GM12891 (cell line): ENCODE data around the gene TP73.

Source experiments
- DNase-seq: peaks from one replicate; pipeline ENCODE4 v3.0.0; 2011; ENCODE audit warnings: low spot score; ENCODE audit not compliant: insufficient read length
- FAIRE-seq: peaks from 2 replicates; lab custom pipeline; 2011; peaks lifted over from hg19 to GRCh38; lab: Jason Lieb, UNC
- PAX5 ChIP-seq: IDR thresholded peaks from 2 replicates; pipeline ENCODE4 v1.6.1; 2011; ENCODE audit warnings: low read length, moderate library complexity, mild to moderate bottlenecking; ENCODE audit not compliant: insufficient read depth, severe bottlenecking
- POLR2A ChIP-seq: IDR thresholded peaks from 2 replicates; pipeline ENCODE4 v1.6.1; 2011; ENCODE audit warnings: low read depth, low read length, control low read depth
- POLR2AphosphoS5 ChIP-seq: IDR thresholded peaks from 2 replicates; pipeline ENCODE4 v1.6.1; 2011; ENCODE audit warnings: low read depth, low read length, control low read depth
- POU2F2 ChIP-seq: IDR thresholded peaks from 2 replicates; pipeline ENCODE4 v1.6.1; 2011; ENCODE audit warnings: low read depth, mild to moderate bottlenecking, control low read depth, low read length, moderate library complexity
- SPI1 ChIP-seq: IDR thresholded peaks from 2 replicates; pipeline ENCODE4 v1.6.1; 2011; ENCODE audit warnings: low read depth, low read length, control low read depth
- TAF1 ChIP-seq: IDR thresholded peaks from 2 replicates; pipeline ENCODE4 v1.6.1; 2011; ENCODE audit warnings: low read depth, low read length, control low read depth

TP73 gene

GRCh38 chr1:3731583-3732433, 79.5 kb downstream of the TP73 start:
- no peak for DNase-seq
- no peak for TF ChIP-seq POU2F2
- TF ChIP-seq PAX5: no peak
- no peak for TF ChIP-seq SPI1
- no peak for TF ChIP-seq TAF1
- TF ChIP-seq POLR2A: no peak
- TF ChIP-seq POLR2AphosphoS5: no peak
- FAIRE-seq: no peak

DNA sequence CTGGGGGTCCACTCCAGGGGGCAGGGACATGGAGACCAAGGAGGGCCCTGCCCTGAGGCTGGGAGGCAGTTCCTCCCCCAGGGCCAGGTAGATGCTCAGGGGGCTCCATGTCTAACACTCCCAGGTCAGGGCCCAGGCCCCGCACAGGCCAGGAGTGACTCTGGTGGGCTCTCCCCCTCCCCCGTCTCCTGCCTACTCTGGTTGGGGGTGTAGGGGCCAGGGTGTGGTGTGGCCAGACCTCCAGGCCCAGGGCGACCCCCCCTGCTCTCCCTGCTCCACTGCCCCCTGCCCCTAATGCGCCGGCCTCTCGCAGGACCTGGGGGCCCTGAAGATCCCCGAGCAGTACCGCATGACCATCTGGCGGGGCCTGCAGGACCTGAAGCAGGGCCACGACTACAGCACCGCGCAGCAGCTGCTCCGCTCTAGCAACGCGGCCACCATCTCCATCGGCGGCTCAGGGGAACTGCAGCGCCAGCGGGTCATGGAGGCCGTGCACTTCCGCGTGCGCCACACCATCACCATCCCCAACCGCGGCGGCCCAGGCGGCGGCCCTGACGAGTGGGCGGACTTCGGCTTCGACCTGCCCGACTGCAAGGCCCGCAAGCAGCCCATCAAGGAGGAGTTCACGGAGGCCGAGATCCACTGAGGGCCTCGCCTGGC, 80.2 kb downstream of the TP73 start:
- DNase-seq (no peak), FAIRE-seq (no peak)
- TF ChIP-seq POLR2A (no peak), SPI1 (no peak)

- TF ChIP-seq POLR2AphosphoS5: no peak
- no peak for TF ChIP-seq POU2F2
- TF ChIP-seq TAF1: no peak
- TF ChIP-seq SPI1: no peak
- no peak for TF ChIP-seq POLR2A
- no peak for TF ChIP-seq PAX5
- DNase-seq (no peak), FAIRE-seq (no peak)
Measured at GRCh38 chr1:3733094-3733882, 81.0 kb downstream of the TP73 start.

- DNase-seq (no peak), FAIRE-seq (no peak)
- TF ChIP-seq TAF1: no peak
Measured at GRCh38 chr1:3733883-3734589, 81.7 kb downstream of the TP73 start.

- no peak for FAIRE-seq
- TF ChIP-seq POU2F2 (no peak), PAX5 (no peak), POLR2AphosphoS5 (no peak)
Measured at GRCh38 chr1:3734602-3735001, 82.3 kb downstream of the TP73 start.

GRCh38 chr1:3735027-3735681, 82.8 kb downstream of the TP73 start:
- DNase-seq (no peak), FAIRE-seq (no peak)
- no peak for TF ChIP-seq SPI1
- TF ChIP-seq POU2F2: no peak
- no peak for TF ChIP-seq TAF1
- no peak for TF ChIP-seq PAX5
- TF ChIP-seq POLR2A: no peak
- no peak for TF ChIP-seq POLR2AphosphoS5

More at GRCh38 chr1:3734602-3735001, 82.3 kb downstream of the TP73 start:
- DNase-seq: no peak

DNA sequence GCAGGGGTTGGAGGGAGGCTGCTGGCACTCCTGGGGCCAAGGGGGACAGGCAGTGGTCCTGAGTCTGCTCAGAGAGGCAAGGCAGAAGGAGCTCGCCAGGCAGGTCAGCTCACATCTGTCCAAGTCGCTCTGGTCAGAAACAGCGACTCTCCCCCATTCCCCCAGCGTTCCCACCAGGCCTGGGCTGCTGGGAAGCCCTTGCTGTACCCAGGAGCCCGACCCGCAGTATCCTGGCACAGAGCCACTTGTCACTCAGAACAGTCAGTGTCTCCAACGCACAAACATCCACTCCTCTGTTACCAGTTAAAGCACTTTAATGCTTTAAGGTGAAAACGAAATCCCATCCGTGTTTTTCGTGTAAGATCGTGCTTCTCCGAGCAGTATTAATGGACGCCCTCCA, 83.4 kb downstream of the TP73 start:
- TF ChIP-seq PAX5: no peak
- TF ChIP-seq POU2F2: no peak
- TF ChIP-seq TAF1: no peak
- TF ChIP-seq POLR2AphosphoS5: no peak
- TF ChIP-seq SPI1: no peak
- TF ChIP-seq POLR2A: no peak
- FAIRE-seq (no peak), DNase-seq (no peak)

GRCh38 chr1:3736131-3736561, 83.8 kb downstream of the TP73 start:
- DNase-seq (no peak), FAIRE-seq (no peak)
- TF ChIP-seq SPI1 (no peak), POU2F2 (no peak), TAF1 (no peak), POLR2A (no peak), PAX5 (no peak), POLR2AphosphoS5 (no peak)

GRCh38 chr1:3736708-3737107, 84.4 kb downstream of the TP73 start:
- FAIRE-seq: no peak
- no peak for TF ChIP-seq PAX5
- TF ChIP-seq POLR2AphosphoS5: no peak
- no peak for TF ChIP-seq POU2F2
- no peak for TF ChIP-seq SPI1
- TF ChIP-seq POLR2A: no peak
- TF ChIP-seq TAF1: no peak
- no peak for DNase-seq
